Fibroblast of upper back skin (primary cell): ENCODE data around the gene VAMP4.
"Not testable (repeated sequence)": the region's sequence is repeated elsewhere in the genome, so short reads cannot be mapped to it uniquely, and the experiment has no call there.

ENCODE experiments used
- DNase-seq: peaks from one replicate; pipeline ENCODE4 v3.0.0-alpha.2; 2013

VAMP4 gene

GRCh38 chr1:171683870-171684269 is 58.0 kb downstream of the VAMP4 start:
- no peak for DNase-seq

GRCh38 chr1:171680339-171680738 is 61.5 kb downstream of the VAMP4 start:
- no peak for DNase-seq

- no peak for DNase-seq
These were observed 65.0 kb downstream of the VAMP4 start for GRCh38 chr1:171676823-171677222.

GRCh38 chr1:171674431-171675405 is 67.1 kb downstream of the VAMP4 start:
- DNase-seq: no peak

- DNase-seq: no peak
These were observed 71.1 kb downstream of the VAMP4 start for GRCh38 chr1:171670739-171671138.

- DNase-seq: no peak
These were observed 73.5 kb downstream of the VAMP4 start for GRCh38 chr1:171668372-171668771.

- DNase-seq: no peak
These were observed 75.6 kb downstream of the VAMP4 start for GRCh38 chr1:171666114-171666769.

- DNase-seq: no peak
These were observed 76.9 kb downstream of the VAMP4 start for GRCh38 chr1:171664976-171665375.

- DNase-seq: peak; percentile 9
These were observed 77.8 kb downstream of the VAMP4 start for GRCh38 chr1:171663854-171664575.

GRCh38 chr1:171663036-171663853 is 78.6 kb downstream of the VAMP4 start:
- DNase-seq: no peak

- no peak for DNase-seq
These were observed 80.7 kb downstream of the VAMP4 start for GRCh38 chr1:171661076-171661650.

- not testable (repeated sequence) for DNase-seq
These were observed 85.7 kb downstream of the VAMP4 start for GRCh38 chr1:171656206-171656605.

- no peak for DNase-seq
These were observed 86.1 kb downstream of the VAMP4 start for GRCh38 chr1:171655746-171656116.

- DNase-seq: peak; percentile 67
These were observed 86.7 kb downstream of the VAMP4 start for GRCh38 chr1:171654942-171655745.

GRCh38 chr1:171654201-171654941 is 87.5 kb downstream of the VAMP4 start:
- peak; percentile 46 for DNase-seq

- DNase-seq: no peak
These were observed 88.1 kb downstream of the VAMP4 start for GRCh38 chr1:171653796-171654195.

GRCh38 chr1:171652234-171652822 is 89.5 kb downstream of the VAMP4 start, which contains the start of gene MYOC:
Gene MYOC, minus strand, starts transcription at chr1:171652688. Its CDS starts 77 bp downstream, at chr1:171652611.
- no peak for DNase-seq
